Esophagus muscularis mucosa (tissue), 4 donors: Measurements from ENCODE around the gene HCFC1. TPM values are rescaled to one million over a fixed set of nuclear protein-coding genes. Genes with fewer than 3 reads are reported as not detected.

Experiments used
- DNase-seq: peaks from one replicate; pipeline ENCODE4 v3.0.0-alpha.2; 2017; ENCODE audit errors: extremely low spot score
- H3K27ac ChIP-seq, 4 donors: fragments of 200-600 bp; sonication (generic); replicated peaks in 1 of 4; 1 replicate in 3 of 4; 2 replicates in 1 of 4; pipeline ENCODE4 v1.5.1; 2016 to 2019; ENCODE audit warnings: mild to moderate bottlenecking in 1 of 4
- H3K27me3 ChIP-seq, 4 donors: fragments of 200-600 bp; sonication (generic); one replicate each; pipeline versions ENCODE4 v1.5.1 to v1.6.0; 2016 to 2019
- H3K36me3 ChIP-seq, 4 donors: fragments of 200-600 bp; sonication (generic); one replicate each; pipeline ENCODE4 v1.5.1; 2016 to 2019
- H3K4me1 ChIP-seq, 4 donors: fragments of 200-600 bp; sonication (generic); one replicate each; pipeline ENCODE4 v1.5.1; 2016 to 2019
- H3K4me3 ChIP-seq, 4 donors: fragments of 200-600 bp; sonication (generic); 1 replicate in 2 of 4; 2 replicates in 2 of 4; pipeline ENCODE4 v1.5.1; 2016 to 2019; ENCODE audit warnings: mild to moderate bottlenecking in 4 of 4, moderate library complexity in 1 of 4
- H3K9me3 ChIP-seq, 4 donors: fragments of 200-600 bp; sonication (generic); 1 replicate in 3 of 4; 2 replicates in 1 of 4; pipeline ENCODE4 v1.5.1; 2016 to 2019
- EP300 ChIP-seq: sonication (generic); formaldehyde crosslinking; IDR thresholded peaks from one replicate; pipeline ENCODE4 v1.6.1; 2017; ENCODE audit warnings: antibody characterized with exemption
- POLR2A ChIP-seq: fragments of 450-650 bp; IDR thresholded peaks from one replicate; pipeline ENCODE4 v1.6.1; 2017; ENCODE audit warnings: antibody characterized with exemption, moderate library complexity, mild to moderate bottlenecking, low read depth
- POLR2AphosphoS5 ChIP-seq, 2 donors: sonication (generic); formaldehyde crosslinking; IDR thresholded peaks; one replicate each; pipeline ENCODE4 v1.6.1; 2017; ENCODE audit warnings: antibody characterized with exemption in 2 of 2
- WGBS: methylation state at CpG from one replicate; pipeline ENCODE4 v1.1.5; 2018; 5-methylcytosine and 5-hydroxymethylcytosine counted together
- intact Hi-C: fragments of 100-400 bp; cut with DNase I; formaldehyde crosslinking; loops from one replicate; pipeline ENCODE4 v1.15.1; 2023
- total RNA-seq, 4 donors: library from RNA; depleted of rRNA; stranded (reverse); fragments of >200 nt; gene quantifications; one replicate each; pipeline versions ENCODE4 v1.1.0 to v1.2.1, GENCODE V29; 2016
- TF ChIP-seq, protein P1 (sequence below), 3 experiments: fragments of 200-600 bp in 2 of 3; fragments of 450-650 bp in 1 of 3; sonication (generic) in 2 of 3; IDR thresholded peaks; one replicate each; pipeline ENCODE4 v1.5.1; 2017 to 2019; ENCODE audit warnings: antibody characterized with exemption in 3 of 3, mild to moderate bottlenecking in 2 of 3, moderate library complexity in 1 of 3

HCFC1 gene
- total RNA-seq, 4 donors from 2014 or later: 50.7 to 102 (median 60.8) TPM

DNA sequence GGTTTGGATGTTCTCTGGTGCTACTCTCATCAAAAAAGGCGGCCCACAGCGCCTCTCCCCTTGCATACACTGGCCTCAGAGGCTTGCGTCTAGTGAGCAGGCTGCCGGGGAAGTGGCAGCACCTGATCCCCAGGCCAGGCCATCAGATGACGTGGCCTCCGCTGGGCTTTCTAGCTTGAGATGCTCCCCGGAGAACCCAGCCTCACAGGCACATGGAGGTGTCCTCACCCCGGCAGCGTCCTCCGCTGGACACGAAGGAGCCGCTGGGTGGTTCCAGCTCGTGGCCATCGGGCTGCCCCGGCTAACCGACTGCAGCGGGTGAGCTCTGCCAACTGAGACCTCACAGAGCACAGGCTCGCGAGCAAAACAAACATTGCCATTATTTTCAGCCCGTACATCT lies 35.3 kb upstream of the HCFC1 start:
- Histone ChIP-seq H3K27ac (no peak overlapping the region), H3K4me1 (peaks cover 0 to 4% (median 0%) of the 10 kb centered on the region in 4 donors), H3K9me3 (no peaks in the 10 kb centered on the region), H3K36me3 (peaks cover 0 to 6% (median 2%) of the 10 kb centered on the region in 4 donors), H3K27me3 (no peaks in the 10 kb centered on the region), H3K4me3 (no peak overlapping the region)
- intact Hi-C loops: no loop called here
- 96% methylated on average over 11 of the region's 20 CpGs for WGBS
- DNase-seq: no peak
- TF ChIP-seq, protein P1, sequence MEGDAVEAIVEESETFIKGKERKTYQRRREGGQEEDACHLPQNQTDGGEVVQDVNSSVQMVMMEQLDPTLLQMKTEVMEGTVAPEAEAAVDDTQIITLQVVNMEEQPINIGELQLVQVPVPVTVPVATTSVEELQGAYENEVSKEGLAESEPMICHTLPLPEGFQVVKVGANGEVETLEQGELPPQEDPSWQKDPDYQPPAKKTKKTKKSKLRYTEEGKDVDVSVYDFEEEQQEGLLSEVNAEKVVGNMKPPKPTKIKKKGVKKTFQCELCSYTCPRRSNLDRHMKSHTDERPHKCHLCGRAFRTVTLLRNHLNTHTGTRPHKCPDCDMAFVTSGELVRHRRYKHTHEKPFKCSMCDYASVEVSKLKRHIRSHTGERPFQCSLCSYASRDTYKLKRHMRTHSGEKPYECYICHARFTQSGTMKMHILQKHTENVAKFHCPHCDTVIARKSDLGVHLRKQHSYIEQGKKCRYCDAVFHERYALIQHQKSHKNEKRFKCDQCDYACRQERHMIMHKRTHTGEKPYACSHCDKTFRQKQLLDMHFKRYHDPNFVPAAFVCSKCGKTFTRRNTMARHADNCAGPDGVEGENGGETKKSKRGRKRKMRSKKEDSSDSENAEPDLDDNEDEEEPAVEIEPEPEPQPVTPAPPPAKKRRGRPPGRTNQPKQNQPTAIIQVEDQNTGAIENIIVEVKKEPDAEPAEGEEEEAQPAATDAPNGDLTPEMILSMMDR (IDR thresholded peaks at IDR 0.05): no peak
- no peak for TF ChIP-seq EP300
- no peak for TF ChIP-seq POLR2A
- no peak for TF ChIP-seq POLR2AphosphoS5 (IDR thresholded peaks at IDR 0.05)

GRCh38 chrX:154004315-154004714 lies 32.7 kb upstream of the HCFC1 start:
- H3K36me3 ChIP-seq: no peaks in the 10 kb centered on the region
- no peak for TF ChIP-seq EP300
- TF ChIP-seq POLR2A: no peak
- TF ChIP-seq, protein P1 (IDR thresholded peaks at IDR 0.05): no peak
- TF ChIP-seq POLR2AphosphoS5 (IDR thresholded peaks at IDR 0.05): no peak
- peaks cover 0 to 4% (median 0%) of the 10 kb centered on the region in 4 donors for H3K4me1 ChIP-seq
- no peak overlapping the region for H3K4me3 ChIP-seq
- no peak overlapping the region for H3K27ac ChIP-seq
- no peak for DNase-seq
- WGBS: 83% methylated on average over 11 of the region's 11 CpGs
- no peaks in the 10 kb centered on the region for H3K27me3 ChIP-seq
- H3K9me3 ChIP-seq: no peaks in the 10 kb centered on the region
- intact Hi-C loops: no loop called here

GRCh38 chrX:154002215-154002719 lies 30.6 kb upstream of the HCFC1 start:
- 88% methylated on average over 17 of the region's 17 CpGs for WGBS
- Histone ChIP-seq H3K9me3 (no peaks in the 10 kb centered on the region), H3K36me3 (no peaks in the 10 kb centered on the region), H3K4me3 (no peak overlapping the region), H3K27me3 (no peaks in the 10 kb centered on the region), H3K27ac (peak overlapping the region in 1 of 4 donors; percentile 19), H3K4me1 (peaks cover 0 to 4% (median 0%) of the 10 kb centered on the region in 4 donors)
- intact Hi-C loops: no loop called here
- DNase-seq: no peak
- TF ChIP-seq, protein P1 (IDR thresholded peaks at IDR 0.05): no peak
- no peak for TF ChIP-seq POLR2AphosphoS5 (IDR thresholded peaks at IDR 0.05)
- TF ChIP-seq EP300: no peak
- no peak for TF ChIP-seq POLR2A

- Histone ChIP-seq H3K27ac (no peak overlapping the region), H3K36me3 (no peaks in the 10 kb centered on the region), H3K4me1 (peaks cover 0 to 4% (median 0%) of the 10 kb centered on the region in 4 donors), H3K4me3 (no peak overlapping the region), H3K9me3 (no peaks in the 10 kb centered on the region), H3K27me3 (peaks cover 0 to 6% (median 0%) of the 10 kb centered on the region in 4 donors)
- intact Hi-C loops: no loop called here
- no peak for DNase-seq
- WGBS: 40% methylated on average over 2 of the region's 5 CpGs
- no peak for TF ChIP-seq EP300
- no peak for TF ChIP-seq POLR2A
- TF ChIP-seq POLR2AphosphoS5 (IDR thresholded peaks at IDR 0.05): no peak
- TF ChIP-seq, protein P1 (IDR thresholded peaks at IDR 0.05): no peak
These were observed 28.4 kb upstream of the HCFC1 start for GRCh38 chrX:154000051-154000450.
